Lung (tissue), 12 donors: ENCODE measurements around the gene TIA1. TPM values are rescaled to one million over a fixed set of nuclear protein-coding genes. Genes with fewer than 3 reads are reported as not detected.

Experiments
- ATAC-seq: fragments of 200-7000 bp; cut with Tn5 transposase; one replicate; pipeline ENCODE4 v1.9.1; 2020; ENCODE audit warnings: moderate number of reproducible peaks; ENCODE audit not compliant: insufficient read depth, low FRiP score
- DNase-seq, 3 donors: peaks; one replicate each; pipeline ENCODE4 v3.0.0-alpha.2; 2013 to 2017
- H3K27ac ChIP-seq, 2 donors: one replicate each; pipeline ENCODE4 v1.5.1; 2013; ENCODE audit warnings: mild to moderate bottlenecking in 2 of 2, moderate library complexity in 2 of 2, control low read depth in 1 of 2, inconsistent platforms in 1 of 2, low read depth in 1 of 2, low read length in 1 of 2
- H3K27me3 ChIP-seq, 3 donors: one replicate each; pipeline ENCODE4 v1.5.1; 2013; ENCODE audit warnings: low read length in 2 of 3; ENCODE audit not compliant: control insufficient read depth in 3 of 3, insufficient read depth in 3 of 3
- H3K36me3 ChIP-seq, 4 donors: one replicate each; pipeline ENCODE4 v1.5.1; 2013; ENCODE audit warnings: low read length in 4 of 4, mild to moderate bottlenecking in 1 of 4, moderate library complexity in 1 of 4; ENCODE audit not compliant: control insufficient read depth in 4 of 4, insufficient read depth in 4 of 4
- H3K4me1 ChIP-seq, 5 donors: one replicate each; pipeline ENCODE4 v1.5.1; 2013; ENCODE audit warnings: low read length in 5 of 5, mild to moderate bottlenecking in 2 of 5, moderate library complexity in 1 of 5; ENCODE audit not compliant: control insufficient read depth in 5 of 5, insufficient read depth in 5 of 5
- H3K4me3 ChIP-seq: one replicate; pipeline ENCODE4 v1.5.1; 2013; ENCODE audit warnings: mild to moderate bottlenecking, control low read depth, moderate library complexity
- H3K9ac ChIP-seq, 2 donors: one replicate each; pipeline ENCODE4 v1.5.1; 2013; ENCODE audit warnings: low read length in 2 of 2, control low read depth in 1 of 2; ENCODE audit not compliant: insufficient read depth in 1 of 2
- H3K9me3 ChIP-seq, 4 donors: one replicate each; pipeline ENCODE4 v1.5.1; 2013; ENCODE audit warnings: low read length in 3 of 4, mild to moderate bottlenecking in 1 of 4, moderate library complexity in 1 of 4; ENCODE audit not compliant: control insufficient read depth in 4 of 4, insufficient read depth in 3 of 4
- WGBS, 2 donors: extraction: QIAGEN DNeasy Blood & Tissue Kit; methylation state at CpG; one replicate each; pipeline ENCODE4 v1.1.7; 2013; 5-methylcytosine and 5-hydroxymethylcytosine counted together
- polyA plus RNA-seq, 2 donors: library from polyadenylated mRNA; stranded (reverse); fragments of 200-250 nt; gene quantifications; one replicate each; pipeline ENCODE4 v1.2.1, GENCODE V29; 2013
- total RNA-seq, 2 donors: library from RNA; depleted of rRNA in 1 of 2; stranded (reverse); fragments of >200 nt in 1 of 2; gene quantifications; one replicate each; pipeline ENCODE4 v1.2.1, GENCODE V29; 2014 to 2021
- TF ChIP-seq, protein P1 (sequence below): IDR thresholded peaks from 2 replicates; pipeline ENCODE4 v1.5.1; 2012; ENCODE audit warnings: mild to moderate bottlenecking; ENCODE audit errors: control extremely low read depth, extremely low read depth
- donor health status: control.
- donor health status: control.
- donor health status: Bipolar disorder and iron deficiency.
- donor health status: healthy.
- donor health status: DM: yes; HTN: yes; CAD: no.

TIA1 gene
- total and polyA plus RNA-seq, 4 donors = 31.5 to 403 (median 65.2) TPM

DNA sequence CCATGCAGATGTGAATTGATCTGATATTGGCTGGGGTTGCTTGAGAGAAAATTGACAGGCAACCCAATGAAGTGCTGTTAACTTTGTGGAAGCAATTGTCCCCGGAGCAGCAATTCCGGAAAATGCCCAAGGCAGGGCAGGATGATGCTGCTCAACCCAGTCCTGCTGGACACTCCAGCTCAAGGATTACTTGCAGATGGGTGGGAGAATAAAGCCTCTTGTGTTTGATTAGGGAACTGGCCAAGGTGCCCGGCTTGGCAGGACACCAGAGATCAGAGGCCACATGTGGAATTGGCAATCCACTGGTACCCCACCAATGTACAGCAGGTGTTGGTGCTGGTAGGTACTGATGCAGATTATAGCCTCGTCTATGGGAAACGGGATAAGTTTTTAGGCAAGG, 45.3 kb downstream of the TIA1 start:
- H3K4me3 ChIP-seq = no peak overlapping the region
- WGBS, 2 donors = 73 to 82% methylated on average over 5 of the region's 5 CpGs
- H3K9me3 ChIP-seq = no peaks in the 10 kb centered on the region
- TF ChIP-seq, protein P1, sequence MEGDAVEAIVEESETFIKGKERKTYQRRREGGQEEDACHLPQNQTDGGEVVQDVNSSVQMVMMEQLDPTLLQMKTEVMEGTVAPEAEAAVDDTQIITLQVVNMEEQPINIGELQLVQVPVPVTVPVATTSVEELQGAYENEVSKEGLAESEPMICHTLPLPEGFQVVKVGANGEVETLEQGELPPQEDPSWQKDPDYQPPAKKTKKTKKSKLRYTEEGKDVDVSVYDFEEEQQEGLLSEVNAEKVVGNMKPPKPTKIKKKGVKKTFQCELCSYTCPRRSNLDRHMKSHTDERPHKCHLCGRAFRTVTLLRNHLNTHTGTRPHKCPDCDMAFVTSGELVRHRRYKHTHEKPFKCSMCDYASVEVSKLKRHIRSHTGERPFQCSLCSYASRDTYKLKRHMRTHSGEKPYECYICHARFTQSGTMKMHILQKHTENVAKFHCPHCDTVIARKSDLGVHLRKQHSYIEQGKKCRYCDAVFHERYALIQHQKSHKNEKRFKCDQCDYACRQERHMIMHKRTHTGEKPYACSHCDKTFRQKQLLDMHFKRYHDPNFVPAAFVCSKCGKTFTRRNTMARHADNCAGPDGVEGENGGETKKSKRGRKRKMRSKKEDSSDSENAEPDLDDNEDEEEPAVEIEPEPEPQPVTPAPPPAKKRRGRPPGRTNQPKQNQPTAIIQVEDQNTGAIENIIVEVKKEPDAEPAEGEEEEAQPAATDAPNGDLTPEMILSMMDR = no peak
- peaks cover 0 to 2% (median 0%) of the 10 kb centered on the region in 4 donors for H3K36me3 ChIP-seq
- DNase-seq (no peak), ATAC-seq (no peak)
- H3K27ac ChIP-seq = no peak overlapping the region
- H3K4me1 ChIP-seq = no peaks in the 10 kb centered on the region
- no peak overlapping the region for H3K9ac ChIP-seq
- H3K27me3 ChIP-seq = no peaks in the 10 kb centered on the region

DNA sequence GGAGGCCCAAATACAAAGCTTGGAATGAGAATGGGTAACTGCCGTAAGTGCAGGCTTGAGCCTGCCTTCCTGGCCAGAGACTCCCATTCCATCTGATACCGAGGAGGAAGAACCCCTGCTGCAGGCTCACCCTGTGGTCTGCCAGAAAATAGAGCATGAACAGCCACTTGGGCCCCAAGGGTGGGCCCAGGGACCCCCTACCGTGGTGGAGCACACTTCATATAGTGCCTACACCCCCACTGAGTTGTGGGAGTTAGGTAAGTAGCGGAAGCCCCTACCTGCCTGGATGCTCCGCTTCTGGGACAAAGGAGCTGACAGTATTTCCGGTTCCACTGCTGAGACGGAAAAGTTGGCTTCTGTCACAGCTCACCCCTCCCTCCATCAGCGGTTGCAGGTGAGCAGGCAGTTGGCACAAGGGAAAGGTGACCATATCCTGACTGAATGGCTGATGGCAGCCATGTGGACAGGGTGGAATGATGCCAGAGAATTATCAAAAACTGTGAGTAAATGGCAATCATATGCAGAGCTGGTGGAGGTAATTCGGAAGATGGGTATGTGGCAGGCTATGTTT, 46.1 kb downstream of the TIA1 start:
- H3K9me3 ChIP-seq = no peaks in the 10 kb centered on the region
- H3K27ac ChIP-seq = no peak overlapping the region
- no peaks in the 10 kb centered on the region for H3K36me3 ChIP-seq
- H3K9ac ChIP-seq = no peak overlapping the region
- H3K4me1 ChIP-seq = no peaks in the 10 kb centered on the region
- DNase-seq = no peak
- TF ChIP-seq, protein P1 = no peak
- no peak overlapping the region for H3K4me3 ChIP-seq
- no peak for ATAC-seq
- WGBS, 2 donors = 75 to 86% methylated on average over 9 of the region's 9 CpGs
- no peaks in the 10 kb centered on the region for H3K27me3 ChIP-seq

DNA sequence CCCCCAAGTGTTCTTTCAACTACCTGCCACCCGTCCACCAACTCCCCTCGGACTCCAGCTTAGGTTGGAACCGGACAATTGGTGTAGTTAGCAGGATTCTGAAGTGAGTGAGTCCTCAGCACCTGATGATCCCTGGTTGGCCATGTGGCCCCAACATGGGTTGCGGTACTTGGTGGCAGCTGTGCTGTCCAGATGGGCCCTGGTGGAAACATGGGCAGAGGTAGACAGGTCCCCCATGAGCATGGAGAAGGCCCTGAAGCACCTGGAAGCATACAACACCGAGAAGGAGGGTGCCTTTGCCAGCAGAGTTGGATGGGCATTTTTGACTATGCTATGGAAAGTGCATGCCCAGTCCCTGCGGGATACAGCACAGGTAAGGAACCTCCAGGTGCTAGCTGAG, 46.6 kb downstream of the TIA1 start:
- Histone ChIP-seq H3K27ac (no peak overlapping the region), H3K36me3 (no peaks in the 10 kb centered on the region), H3K27me3 (no peaks in the 10 kb centered on the region), H3K4me1 (no peaks in the 10 kb centered on the region), H3K9ac (no peak overlapping the region), H3K9me3 (no peaks in the 10 kb centered on the region), H3K4me3 (no peak overlapping the region)
- DNase-seq (no peak), ATAC-seq (no peak)
- TF ChIP-seq, protein P1 = no peak
- 94 to 96% methylated on average over 6 of the region's 6 CpGs for WGBS, 2 donors

DNA sequence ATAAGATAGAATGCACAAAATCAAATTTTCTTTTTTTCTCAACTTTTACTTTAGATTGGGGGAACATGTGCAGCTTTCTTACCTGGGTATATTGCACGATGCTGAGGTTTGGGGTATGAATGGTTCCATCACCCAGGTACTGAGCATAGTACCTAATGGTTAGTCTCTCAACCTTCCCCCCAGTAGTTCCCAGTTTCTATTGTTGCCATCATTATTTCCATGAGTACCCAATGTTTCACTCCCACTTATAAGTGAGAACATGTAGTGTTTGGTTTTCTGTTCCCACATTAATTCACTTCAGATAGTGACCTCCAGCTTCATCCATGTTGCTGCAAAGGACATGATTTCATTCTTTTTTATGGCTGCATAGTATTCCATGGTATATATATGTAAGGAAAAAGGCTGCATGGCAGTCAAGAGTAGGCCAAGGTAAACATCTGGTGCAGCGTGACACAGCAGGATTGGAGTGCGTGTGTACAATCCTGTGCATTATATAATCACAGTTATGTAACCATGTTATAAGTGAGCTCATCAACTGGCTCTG, 47.1 kb downstream of the TIA1 start:
- no peak for ATAC-seq
- Histone ChIP-seq H3K36me3 (no peaks in the 10 kb centered on the region), H3K27me3 (no peaks in the 10 kb centered on the region), H3K27ac (no peak overlapping the region), H3K9me3 (no peaks in the 10 kb centered on the region), H3K9ac (no peak overlapping the region), H3K4me1 (no peaks in the 10 kb centered on the region), H3K4me3 (no peak overlapping the region)
- WGBS, 2 donors = 78 to 92% methylated on average over 3 of the region's 3 CpGs
- TF ChIP-seq, protein P1 = no peak
- no peak for DNase-seq
